Head of caudate nucleus (tissue), 42 donors: Measurements from ENCODE around the gene ZFC3H1.
A peak's percentile ranks its signal among the peaks of the same experiment; 100 is the strongest.
"Not testable (repeated sequence)": the region's sequence is repeated elsewhere in the genome, so short reads cannot be mapped to it uniquely, and the experiment has no call there.

ENCODE experiments used
- DNase-seq, 42 donors: peaks; one replicate each; pipeline versions ENCODE4 v3.0.0 to v3.0.0-alpha.2; 2020 to 2021; ENCODE audit warnings: mixed read lengths in 7 of 42
- intact Hi-C: fragments of 100-400 bp; cut with DNase I; formaldehyde crosslinking; loops from one replicate; pipeline ENCODE4 v1.15.0; 2022

Gene ZFC3H1

GRCh38 chr12:71663561-71664410 lies at the start of gene ZFC3H1, which contains the start of gene THAP2:
Gene ZFC3H1 (minus strand): TSS chr12:71663848. CDS start chr12:71663610, 238 bp downstream.
Gene THAP2 (plus strand): TSS chr12:71664301. CDS start chr12:71664510, 209 bp downstream.
- intact Hi-C loops: loop anchor here (1.0 kb wide), 1 partner anchor 23 kb away; the partner anchor contains the start of gene TMEM19
- DNase-seq: peak; percentile 93 to 99 (median 98)

- no peak for DNase-seq
- intact Hi-C loops: no loop called here
Observed at GRCh38 chr12:71710276-71711125, 46.9 kb upstream of the ZFC3H1 start.

GRCh38 chr12:71708658-71709057 lies 45.0 kb upstream of the ZFC3H1 start:
- no peak for DNase-seq
- intact Hi-C loops: no loop called here

- intact Hi-C loops: no loop called here
Observed at GRCh38 chr12:71704920-71705319, 41.3 kb upstream of the ZFC3H1 start.

GRCh38 chr12:71703206-71703605 lies 39.6 kb upstream of the ZFC3H1 start:
- intact Hi-C loops: no loop called here
- no peak for DNase-seq

More at GRCh38 chr12:71704920-71705319, 41.3 kb upstream of the ZFC3H1 start:
- no peak for DNase-seq

- intact Hi-C loops: no loop called here
- no peak for DNase-seq
Observed at GRCh38 chr12:71702590-71702989, 38.9 kb upstream of the ZFC3H1 start.

- DNase-seq, intact Hi-C loops: not testable (repeated sequence)
Observed at GRCh38 chr12:71702181-71702580, 38.5 kb upstream of the ZFC3H1 start.

GRCh38 chr12:71695782-71696181 lies 32.1 kb upstream of the ZFC3H1 start:
- intact Hi-C loops: no loop called here

GRCh38 chr12:71694099-71694820 lies 30.6 kb upstream of the ZFC3H1 start:
- DNase-seq: no peak
- intact Hi-C loops: no loop called here

More at GRCh38 chr12:71695782-71696181, 32.1 kb upstream of the ZFC3H1 start:
- DNase-seq: no peak

- intact Hi-C loops, DNase-seq: not testable (repeated sequence)
Observed at GRCh38 chr12:71693651-71694050, 30.0 kb upstream of the ZFC3H1 start.

- no peak for DNase-seq
- intact Hi-C loops: no loop called here
Observed at GRCh38 chr12:71693126-71693525, 29.5 kb upstream of the ZFC3H1 start.

- intact Hi-C loops: no loop called here
- DNase-seq: no peak
Observed at GRCh38 chr12:71691504-71692129, 28.0 kb upstream of the ZFC3H1 start.

- intact Hi-C loops: loop anchor here (5.0 kb wide), 1 partner anchor 63 kb away; the partner anchor contains the start of gene RAB21
Observed at GRCh38 chr12:71688961-71689570, 25.4 kb upstream of the ZFC3H1 start.

GRCh38 chr12:71687172-71687571 lies 23.5 kb upstream of the ZFC3H1 start:
- not testable (repeated sequence) for DNase-seq
- intact Hi-C loops: loop anchor here (5.0 kb wide), 1 partner anchor 65 kb away; the partner anchor contains the start of gene RAB21

More at GRCh38 chr12:71688961-71689570, 25.4 kb upstream of the ZFC3H1 start:
- no peak for DNase-seq

GRCh38 chr12:71686658-71687025 lies 23.0 kb upstream of the ZFC3H1 start:
- no peak for DNase-seq
- intact Hi-C loops: loop anchor here (1.0 to 5.0 kb wide), 2 partner anchors 23 to 66 kb away; partner anchors contain the start of genes RAB21 and ZFC3H1

GRCh38 chr12:71685914-71686657 lies 22.4 kb upstream of the ZFC3H1 start, which contains the start of gene TMEM19:
Gene TMEM19 (plus strand): TSS chr12:71686082. CDS start chr12:71686681, 599 bp downstream.
- peak; percentile 70 to 96 (median 92) for DNase-seq

More at GRCh38 chr12:71685914-71686657, 22.4 kb upstream of the ZFC3H1 start, which contains the start of gene TMEM19:
- intact Hi-C loops: loop anchor here (1.0 to 5.0 kb wide), 2 partner anchors 23 to 66 kb away; partner anchors contain the start of genes RAB21 and ZFC3H1
